HEK293 (cell line): Measurements from ENCODE around the gene SPON1.

Experiments
- CTCF ChIA-PET: fragments of 350-600 bp; formaldehyde crosslinking; extraction: SDS; loops from one replicate; lab custom pipeline; 2021; ENCODE audit warnings: antibody characterized with exemption; lab: Yijun Ruan, JAX
- POLR2A ChIA-PET: fragments of 300-600 bp; formaldehyde crosslinking; extraction: SDS; loops from one replicate; lab custom pipeline; 2020; ENCODE audit warnings: antibody characterized with exemption, inconsistent platforms; lab: Yijun Ruan, JAX
- H3K27ac ChIP-seq: fragments of 200-500 bp; sonication (Bioruptor generic); 2 replicates; pipeline ENCODE4 v1.5.1; 2014; ENCODE audit warnings: low read depth, low read length, control low read depth, inconsistent platforms; ENCODE audit errors: extremely low read depth
- H3K36me3 ChIP-seq, 2 experiments: fragments of 200-500 bp in 1 of 2; sonication (Bioruptor generic) in 1 of 2; 1 replicate in 1 of 2; 2 replicates in 1 of 2; pipeline ENCODE4 v1.5.1; 2014 to 2017; ENCODE audit warnings: inconsistent platforms in 2 of 2, low read length in 2 of 2; ENCODE audit not compliant: control insufficient read depth in 2 of 2, insufficient read depth in 1 of 2
- H3K4me1 ChIP-seq: fragments of 200-500 bp; sonication (Bioruptor generic); 2 replicates; pipeline ENCODE4 v1.5.1; 2014; ENCODE audit warnings: mild to moderate bottlenecking, low read length, inconsistent platforms; ENCODE audit not compliant: control insufficient read depth, insufficient read depth
- H3K4me3 ChIP-seq: 2 replicates; pipeline ENCODE4 v1.5.1; 2011; ENCODE audit warnings: low read depth, mild to moderate bottlenecking, control low read depth, low read length, moderate library complexity
- H3K9me3 ChIP-seq: fragments of 200-500 bp; sonication (Bioruptor generic); 2 replicates; pipeline ENCODE4 v1.5.1; 2014; ENCODE audit warnings: low read depth, low read length, inconsistent platforms; ENCODE audit not compliant: control insufficient read depth, insufficient read depth
- GLI2 ChIP-seq: fragments of 450-650 bp; formaldehyde crosslinking; IDR thresholded peaks from 2 replicates; pipeline ENCODE4; 2017; ENCODE audit warnings: missing biosample characterization, missing genetic modification characterization, low read depth, borderline replicate concordance
- GLIS2 ChIP-seq: fragments of 450-650 bp; formaldehyde crosslinking; IDR thresholded peaks from 2 replicates; pipeline ENCODE4 v1.5.1; 2016; ENCODE audit warnings: missing biosample characterization, missing genetic modification characterization
- KLF7 ChIP-seq: fragments of 450-650 bp; formaldehyde crosslinking; IDR thresholded peaks from 2 replicates; pipeline ENCODE4 v1.5.1; 2016; ENCODE audit warnings: missing biosample characterization, missing genetic modification characterization, borderline replicate concordance
- RBAK ChIP-seq: fragments of 450-650 bp; formaldehyde crosslinking; IDR thresholded peaks from 2 replicates; pipeline ENCODE4 v1.5.1; 2016; ENCODE audit warnings: missing biosample characterization, missing genetic modification characterization
- REPIN1 ChIP-seq: fragments of 450-650 bp; formaldehyde crosslinking; IDR thresholded peaks from 2 replicates; pipeline ENCODE4 v1.5.1; 2017; ENCODE audit warnings: missing biosample characterization, missing genetic modification characterization, low read depth
- SP2 ChIP-seq: fragments of 450-650 bp; formaldehyde crosslinking; IDR thresholded peaks from 2 replicates; pipeline ENCODE4 v1.5.1; 2016; ENCODE audit warnings: missing biosample characterization, missing genetic modification characterization
- ZBTB17 ChIP-seq: fragments of 450-650 bp; formaldehyde crosslinking; IDR thresholded peaks from 2 replicates; pipeline ENCODE4 v1.5.1; 2016; ENCODE audit warnings: missing biosample characterization, missing genetic modification characterization
- ZNF132 ChIP-seq: fragments of 450-650 bp; formaldehyde crosslinking; IDR thresholded peaks from 2 replicates; pipeline ENCODE4 v1.5.1; 2017; ENCODE audit warnings: missing biosample characterization, missing genetic modification characterization, borderline replicate concordance
- ZNF157 ChIP-seq: fragments of 450-650 bp; formaldehyde crosslinking; IDR thresholded peaks from 2 replicates; pipeline ENCODE4 v1.5.1; 2016; ENCODE audit warnings: missing biosample characterization, missing genetic modification characterization
- ZNF175 ChIP-seq: fragments of 450-650 bp; formaldehyde crosslinking; IDR thresholded peaks from 2 replicates; pipeline ENCODE4 v1.5.1; 2016; ENCODE audit warnings: missing biosample characterization, missing genetic modification characterization
- ZNF501 ChIP-seq: fragments of 450-650 bp; formaldehyde crosslinking; IDR thresholded peaks from 2 replicates; pipeline ENCODE4 v1.5.1; 2016; ENCODE audit warnings: missing biosample characterization, missing genetic modification characterization
- ZNF530 ChIP-seq: fragments of 450-650 bp; formaldehyde crosslinking; IDR thresholded peaks from 2 replicates; pipeline ENCODE4 v1.5.1; 2016; ENCODE audit warnings: low read depth, missing biosample characterization, missing genetic modification characterization
- ZNF558 ChIP-seq: fragments of 450-650 bp; formaldehyde crosslinking; IDR thresholded peaks from 2 replicates; pipeline ENCODE4 v1.5.1; 2016; ENCODE audit warnings: missing biosample characterization, missing genetic modification characterization
- ZNF561 ChIP-seq: fragments of 450-650 bp; IDR thresholded peaks from 2 replicates; pipeline ENCODE4 v1.5.1; 2018; ENCODE audit warnings: missing biosample characterization, missing genetic modification characterization, borderline replicate concordance
- ZNF571 ChIP-seq: fragments of 450-650 bp; formaldehyde crosslinking; IDR thresholded peaks from 2 replicates; pipeline ENCODE4 v1.5.0; 2017; ENCODE audit warnings: missing biosample characterization, missing genetic modification characterization
- ZNF600 ChIP-seq: fragments of 450-650 bp; formaldehyde crosslinking; IDR thresholded peaks from 2 replicates; pipeline ENCODE4 v1.5.1; 2016; ENCODE audit warnings: missing biosample characterization, missing genetic modification characterization
- ZNF843 ChIP-seq: fragments of 450-650 bp; formaldehyde crosslinking; IDR thresholded peaks from 2 replicates; pipeline ENCODE4 v1.5.1; 2016; ENCODE audit warnings: missing biosample characterization, missing genetic modification characterization
- TF ChIP-seq, protein P1 (sequence below): fragments of 450-650 bp; formaldehyde crosslinking; IDR thresholded peaks from 2 replicates; pipeline ENCODE4 v1.5.1; 2017; ENCODE audit warnings: missing biosample characterization, mild to moderate bottlenecking, missing genetic modification characterization, moderate library complexity
- TF ChIP-seq, protein P2 (sequence below): fragments of 450-650 bp; formaldehyde crosslinking; IDR thresholded peaks from 2 replicates; pipeline ENCODE4 v1.5.1; 2016; ENCODE audit warnings: missing biosample characterization, missing genetic modification characterization, low read depth
- TF ChIP-seq, protein P3 (sequence below): fragments of 450-650 bp; formaldehyde crosslinking; IDR thresholded peaks from 2 replicates; pipeline ENCODE4 v1.5.1; 2017; ENCODE audit warnings: missing biosample characterization, missing genetic modification characterization

The SPON1 gene

DNA sequence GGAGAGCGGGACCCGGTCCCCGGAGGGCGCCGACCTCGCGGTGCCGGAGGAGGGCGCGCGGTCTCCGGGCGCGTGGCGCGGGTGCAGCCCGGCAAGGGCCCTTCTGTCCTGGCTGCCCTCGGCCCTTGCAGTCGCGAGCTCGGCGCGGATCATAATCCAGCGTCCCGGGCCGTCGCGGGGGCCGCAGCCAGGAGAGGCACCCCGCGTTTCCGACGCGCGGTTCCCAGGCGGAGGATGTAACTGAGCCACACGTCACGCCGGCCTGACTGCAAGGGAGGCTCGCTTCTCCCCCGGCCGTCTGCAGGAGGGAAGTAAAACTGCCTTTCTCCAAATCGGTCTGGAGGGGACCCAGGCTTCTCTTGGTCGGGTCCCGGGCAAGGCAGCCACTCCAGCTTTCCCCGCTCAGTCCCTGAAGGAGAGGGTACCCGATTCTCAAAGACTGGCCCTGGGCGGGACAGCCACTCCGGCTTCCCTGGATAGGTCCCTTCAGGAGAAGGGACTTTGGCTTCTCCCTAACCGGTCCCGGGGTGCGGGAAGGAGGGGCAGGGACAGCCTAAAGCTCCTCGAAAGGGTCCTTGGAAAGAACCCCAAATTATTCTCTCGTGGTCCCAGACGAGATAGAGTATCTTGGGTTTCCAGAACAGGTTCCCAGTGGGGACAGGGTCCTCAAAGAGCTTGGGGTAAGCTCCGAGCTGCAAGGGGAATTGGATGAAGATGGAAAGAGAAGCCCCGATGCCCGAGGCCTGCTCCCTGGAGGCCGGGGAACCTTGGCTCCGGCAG, 836 bp downstream of the SPON1 start (continued):
- TF ChIP-seq REPIN1 (tag by site-specific recombination) (no peak), ZBTB17 (no peak), ZNF571 (tag by site-specific recombination) (no peak)

DNA sequence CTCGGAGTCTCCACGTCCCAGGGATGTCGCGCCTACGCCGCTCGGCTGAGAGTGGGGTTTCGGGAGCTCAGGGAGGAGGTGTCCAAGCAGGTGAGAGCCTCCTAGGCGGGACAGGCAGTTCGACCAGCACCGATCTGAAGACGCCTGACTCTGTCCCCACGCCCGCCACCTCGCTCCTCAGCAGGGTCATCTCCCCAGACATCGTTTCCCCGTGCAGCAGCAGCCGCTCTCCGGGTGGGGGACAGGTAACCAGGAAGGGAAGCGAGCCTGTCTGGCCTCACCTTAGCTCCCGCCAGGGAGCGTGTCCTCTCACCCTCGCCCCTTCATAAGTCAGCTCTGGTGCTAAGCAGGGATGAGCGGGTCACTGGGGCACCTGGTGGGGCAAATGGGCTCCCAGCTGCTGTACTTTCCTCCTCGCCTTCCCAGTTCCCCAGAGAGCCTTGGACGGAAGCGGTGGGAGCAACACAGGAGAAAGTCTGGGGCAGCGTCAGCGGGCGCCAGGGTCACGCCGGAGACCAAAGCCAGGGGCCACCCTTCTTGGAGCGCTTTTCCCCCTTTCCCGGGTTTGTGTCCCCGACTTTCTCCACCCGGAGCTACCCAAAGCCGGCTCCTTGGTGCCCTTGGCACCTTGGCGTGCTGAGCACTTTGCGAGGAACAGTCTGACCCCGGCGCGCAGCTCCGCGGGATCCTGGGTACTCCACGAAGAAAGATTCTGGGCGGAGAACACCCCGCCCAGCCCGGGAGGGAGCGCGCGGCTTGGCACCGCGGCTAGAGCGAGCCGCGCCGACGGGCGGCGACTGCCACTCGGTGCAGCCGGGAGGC, 1.6 kb downstream of the SPON1 start:
- Histone ChIP-seq H3K27ac (no peak overlapping the region), H3K36me3 (no peaks in the 10 kb centered on the region), H3K4me3 (no peak overlapping the region), H3K9me3 (no peaks in the 10 kb centered on the region), H3K4me1 (no peaks in the 10 kb centered on the region; the same call in 1 of the 2 replicates)
- TF ChIP-seq GLIS2 (tag by site-specific recombination) (no peak), ZNF843 (tag by site-specific recombination) (no peak), ZNF558 (tag by site-specific recombination) (no peak), ZNF132 (tag by site-specific recombination) (no peak), RBAK (tag by site-specific recombination) (no peak), GLI2 (tag by site-specific recombination) (no peak), KLF7 (tag by site-specific recombination) (no peak), ZNF530 (tag by site-specific recombination) (no peak), ZNF600 (tag by site-specific recombination) (no peak), ZNF501 (tag by site-specific recombination) (no peak), ZNF157 (tag by site-specific recombination) (no peak), SP2 (tag by site-specific recombination) (no peak), ZNF561 (tag by site-specific recombination) (no peak), ZNF175 (tag by site-specific recombination) (no peak)
- TF ChIP-seq, protein P1, sequence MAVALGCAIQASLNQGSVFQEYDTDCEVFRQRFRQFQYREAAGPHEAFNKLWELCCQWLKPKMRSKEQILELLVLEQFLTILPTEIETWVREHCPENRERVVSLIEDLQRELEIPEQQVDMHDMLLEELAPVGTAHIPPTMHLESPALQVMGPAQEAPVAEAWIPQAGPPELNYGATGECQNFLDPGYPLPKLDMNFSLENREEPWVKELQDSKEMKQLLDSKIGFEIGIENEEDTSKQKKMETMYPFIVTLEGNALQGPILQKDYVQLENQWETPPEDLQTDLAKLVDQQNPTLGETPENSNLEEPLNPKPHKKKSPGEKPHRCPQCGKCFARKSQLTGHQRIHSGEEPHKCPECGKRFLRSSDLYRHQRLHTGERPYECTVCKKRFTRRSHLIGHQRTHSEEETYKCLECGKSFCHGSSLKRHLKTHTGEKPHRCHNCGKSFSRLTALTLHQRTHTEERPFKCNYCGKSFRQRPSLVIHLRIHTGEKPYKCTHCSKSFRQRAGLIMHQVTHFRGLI (tag by site-specific recombination) = no peak
- TF ChIP-seq, protein P2, sequence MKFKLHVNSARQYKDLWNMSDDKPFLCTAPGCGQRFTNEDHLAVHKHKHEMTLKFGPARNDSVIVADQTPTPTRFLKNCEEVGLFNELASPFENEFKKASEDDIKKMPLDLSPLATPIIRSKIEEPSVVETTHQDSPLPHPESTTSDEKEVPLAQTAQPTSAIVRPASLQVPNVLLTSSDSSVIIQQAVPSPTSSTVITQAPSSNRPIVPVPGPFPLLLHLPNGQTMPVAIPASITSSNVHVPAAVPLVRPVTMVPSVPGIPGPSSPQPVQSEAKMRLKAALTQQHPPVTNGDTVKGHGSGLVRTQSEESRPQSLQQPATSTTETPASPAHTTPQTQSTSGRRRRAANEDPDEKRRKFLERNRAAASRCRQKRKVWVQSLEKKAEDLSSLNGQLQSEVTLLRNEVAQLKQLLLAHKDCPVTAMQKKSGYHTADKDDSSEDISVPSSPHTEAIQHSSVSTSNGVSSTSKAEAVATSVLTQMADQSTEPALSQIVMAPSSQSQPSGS = no peak
- TF ChIP-seq, protein P3, sequence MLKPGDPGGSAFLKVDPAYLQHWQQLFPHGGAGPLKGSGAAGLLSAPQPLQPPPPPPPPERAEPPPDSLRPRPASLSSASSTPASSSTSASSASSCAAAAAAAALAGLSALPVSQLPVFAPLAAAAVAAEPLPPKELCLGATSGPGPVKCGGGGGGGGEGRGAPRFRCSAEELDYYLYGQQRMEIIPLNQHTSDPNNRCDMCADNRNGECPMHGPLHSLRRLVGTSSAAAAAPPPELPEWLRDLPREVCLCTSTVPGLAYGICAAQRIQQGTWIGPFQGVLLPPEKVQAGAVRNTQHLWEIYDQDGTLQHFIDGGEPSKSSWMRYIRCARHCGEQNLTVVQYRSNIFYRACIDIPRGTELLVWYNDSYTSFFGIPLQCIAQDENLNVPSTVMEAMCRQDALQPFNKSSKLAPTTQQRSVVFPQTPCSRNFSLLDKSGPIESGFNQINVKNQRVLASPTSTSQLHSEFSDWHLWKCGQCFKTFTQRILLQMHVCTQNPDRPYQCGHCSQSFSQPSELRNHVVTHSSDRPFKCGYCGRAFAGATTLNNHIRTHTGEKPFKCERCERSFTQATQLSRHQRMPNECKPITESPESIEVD = no peak
- ChIA-PET CTCF (interaction anchor here (0.7 to 0.9 kb wide), 3 partner anchors 8 to 283 kb away, joined by 3 to 4 read pairs (median 3); no protein-coding TSS in a partner anchor), POLR2A (no interaction called here)
